ENCODE measurements around the gene AMY2A. TPM values are rescaled to one million over a fixed set of nuclear protein-coding genes. Genes with fewer than 3 reads are reported as not detected.

AMY2A gene
- not detected in 2 replicates for total RNA-seq

DNA sequence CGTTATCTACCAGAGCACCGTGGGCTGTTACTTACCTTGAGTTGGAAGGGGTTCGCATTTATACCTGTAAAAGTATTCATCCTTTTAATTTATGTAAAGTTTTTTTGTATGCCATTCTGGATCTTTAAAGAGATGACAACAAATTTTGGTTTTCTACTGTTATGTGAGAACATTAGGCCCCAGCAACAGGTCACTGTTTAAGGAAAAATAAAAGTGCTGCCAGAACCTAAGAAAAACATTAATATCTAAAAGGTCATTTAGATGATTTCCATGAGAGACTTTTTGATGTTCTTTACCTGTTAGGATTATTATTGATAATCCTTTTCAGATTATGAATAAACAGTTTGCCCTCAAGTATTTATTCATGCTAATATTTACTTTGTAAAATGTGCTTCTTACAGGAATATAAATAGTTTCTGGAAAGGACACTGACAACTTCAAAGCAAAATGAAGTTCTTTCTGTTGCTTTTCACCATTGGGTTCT, at the start of gene AMY2A:
Gene AMY2A (plus strand): TSS at position 434 of the 484 bp plus-strand sequence. CDS start 14 bp downstream, at position 448.

DNA sequence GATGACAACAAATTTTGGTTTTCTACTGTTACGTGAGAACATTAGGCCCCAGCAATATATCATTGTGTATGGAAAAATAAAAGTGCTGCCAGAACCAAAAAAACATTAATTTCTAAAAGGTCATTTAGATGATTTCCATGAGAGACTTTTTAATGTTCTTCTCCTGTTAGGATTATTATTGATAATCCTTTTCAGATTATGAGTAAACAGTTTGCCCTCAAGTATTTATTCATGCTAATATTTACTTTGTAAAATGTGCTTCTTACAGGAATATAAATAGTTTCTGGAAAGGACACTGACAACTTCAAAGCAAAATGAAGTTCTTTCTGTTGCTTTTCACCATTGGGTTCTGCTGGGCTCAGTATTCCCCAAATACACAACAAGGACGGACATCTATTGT, 45.9 kb upstream of the AMY2A start, which contains the start of gene AMY2B:
Gene AMY2B (plus strand): TSS at position 301 of the 400 bp plus-strand sequence. CDS start 14 bp downstream, at position 315.

DNA sequence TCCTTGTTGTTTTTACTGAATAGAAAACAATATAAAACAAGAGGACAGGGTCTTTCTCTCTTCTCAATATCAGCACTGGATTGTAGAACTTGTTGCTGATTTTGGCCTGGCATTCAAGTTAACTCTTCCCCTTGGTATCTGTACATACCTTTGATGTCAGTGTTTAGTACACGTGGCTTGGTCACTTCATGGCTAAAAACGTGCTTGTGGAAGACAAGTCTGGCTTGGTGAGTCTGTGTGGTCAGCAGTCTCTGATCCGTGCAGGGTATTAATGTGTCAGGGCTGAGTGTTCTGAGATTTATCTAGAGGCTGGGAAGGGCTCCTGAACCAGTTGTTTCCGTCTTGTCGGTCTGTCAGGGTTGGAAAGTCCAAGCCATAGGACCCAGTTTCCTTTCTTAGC, 38.2 kb downstream of the AMY2A start, which contains the start of gene AMY1A:
Gene AMY1A (plus strand): TSS at position 301 of the 400 bp plus-strand sequence. CDS start 571 bp downstream, outside the sequence.

Other genes starting within 250 kb of the AMY2A start
- 3.1 and 6.8 TPM in 2 replicates for gene RNPC3, start 91.7 kb upstream of the AMY2A start, total RNA-seq
- gene AMY2B, start 45.8 kb upstream of the AMY2A start, total RNA-seq, result 0.07 TPM in 1 of 2 replicates, not detected in the other
- gene AMY1A, start 38.3 kb downstream of the AMY2A start, total RNA-seq, result not detected in 2 replicates
- not detected in 2 replicates for gene AMY1B, start 78.8 kb downstream of the AMY2A start, total RNA-seq
- not detected in 2 replicates for gene AMY1C, start 132.5 kb downstream of the AMY2A start, total RNA-seq